HG03064 (cell line): Measurements from ENCODE around the gene PPP1R15A.
"Not testable (repeated sequence)": the region's sequence is repeated elsewhere in the genome, so short reads cannot be mapped to it uniquely, and the experiment has no call there.

Source experiments
- ATAC-seq: cut with Tn5 transposase; IDR thresholded peaks from one replicate; pipeline ENCODE4 v1.9.1; 2021; ENCODE audit warnings: low read depth; ENCODE audit not compliant: unreplicated experiment

The PPP1R15A gene

DNA sequence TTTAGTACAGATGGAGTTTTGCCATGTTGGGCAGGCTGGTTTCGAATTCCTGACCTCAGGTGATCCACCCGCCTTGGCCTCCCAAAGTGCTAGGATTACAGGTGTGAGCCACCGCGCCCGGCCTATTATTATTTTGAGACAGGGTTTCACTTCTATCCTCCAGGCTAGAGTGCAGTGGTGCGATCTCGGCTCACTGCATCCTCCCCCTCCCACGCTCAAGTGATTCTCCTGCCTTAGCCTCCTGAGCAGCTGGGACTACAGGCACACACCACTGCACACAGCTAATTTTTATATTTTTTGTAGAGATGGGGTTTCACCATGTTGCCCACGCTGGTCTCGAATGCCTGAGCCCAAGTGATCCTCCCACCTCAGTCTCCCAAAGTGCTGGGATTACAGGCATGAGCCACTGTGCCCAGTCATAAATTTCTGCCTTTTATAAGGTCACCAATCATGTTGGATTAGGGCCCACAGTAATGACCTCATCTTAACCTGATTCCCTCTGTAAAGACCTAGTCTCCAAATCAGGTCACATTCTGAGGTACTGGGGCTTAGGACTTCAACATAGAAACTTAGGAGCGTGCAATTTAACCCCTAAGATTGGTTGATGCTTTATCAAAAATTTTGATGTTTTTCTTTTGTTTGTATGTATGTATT, 37.3 kb downstream of the PPP1R15A start:
- ATAC-seq = not testable (repeated sequence)

DNA sequence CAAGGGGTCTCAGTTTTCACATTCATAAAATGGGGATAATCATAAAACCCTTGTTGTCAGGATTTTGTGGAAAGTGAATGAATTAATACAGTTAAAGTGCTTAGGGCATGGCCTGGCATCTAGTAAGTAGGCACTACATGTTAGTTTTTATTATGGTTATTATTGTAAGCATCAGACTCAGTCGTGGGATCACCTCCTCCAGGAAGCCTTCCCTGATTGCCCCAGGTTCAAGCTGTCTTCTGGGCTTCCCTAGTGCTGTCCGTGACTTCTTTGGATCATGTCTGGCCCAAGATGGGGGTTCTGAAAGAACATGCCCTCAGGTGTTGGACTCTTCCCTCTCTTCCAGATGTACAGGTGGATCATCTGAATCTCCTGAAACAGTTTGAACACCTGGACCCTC, 38.6 kb downstream of the PPP1R15A start:
- no peak for ATAC-seq

DNA sequence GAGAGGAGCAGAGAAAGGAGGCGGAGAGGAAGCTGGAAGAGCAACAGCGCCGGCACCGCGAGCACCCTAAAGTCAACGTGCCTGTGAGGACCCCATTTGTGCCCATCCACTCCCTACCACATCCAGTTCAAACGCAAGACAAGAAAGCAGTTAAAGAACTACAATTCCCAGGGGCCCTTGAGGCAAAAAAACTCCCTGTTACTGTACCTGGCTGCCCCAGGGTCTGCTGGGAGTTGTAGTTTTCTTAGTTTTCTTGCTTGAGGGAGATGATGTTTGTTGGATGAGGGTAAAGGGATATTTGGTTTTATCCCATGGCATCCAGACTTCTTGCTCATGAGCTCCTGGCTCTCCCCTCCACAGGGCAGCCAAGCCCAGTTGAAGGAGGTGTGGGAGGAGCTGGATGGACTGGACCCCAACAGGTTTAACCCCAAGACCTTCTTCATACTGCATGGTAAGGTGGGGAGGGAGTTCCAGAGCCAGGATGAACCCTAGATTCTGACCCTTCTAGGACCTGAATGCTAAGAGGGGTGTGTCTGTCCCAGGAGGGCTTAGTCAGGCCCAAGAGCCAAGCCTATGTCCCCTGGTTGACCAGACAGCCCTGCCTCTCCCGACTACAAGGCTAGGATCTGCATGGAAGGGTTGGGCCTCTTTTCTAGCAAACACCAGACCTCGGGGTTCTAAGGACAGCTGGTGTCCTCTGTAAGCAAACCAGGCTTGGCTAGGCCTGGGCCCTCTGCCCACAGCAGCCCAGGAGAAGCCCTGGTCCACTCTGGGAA, 41.1 kb downstream of the PPP1R15A start:
- ATAC-seq = no peak

DNA sequence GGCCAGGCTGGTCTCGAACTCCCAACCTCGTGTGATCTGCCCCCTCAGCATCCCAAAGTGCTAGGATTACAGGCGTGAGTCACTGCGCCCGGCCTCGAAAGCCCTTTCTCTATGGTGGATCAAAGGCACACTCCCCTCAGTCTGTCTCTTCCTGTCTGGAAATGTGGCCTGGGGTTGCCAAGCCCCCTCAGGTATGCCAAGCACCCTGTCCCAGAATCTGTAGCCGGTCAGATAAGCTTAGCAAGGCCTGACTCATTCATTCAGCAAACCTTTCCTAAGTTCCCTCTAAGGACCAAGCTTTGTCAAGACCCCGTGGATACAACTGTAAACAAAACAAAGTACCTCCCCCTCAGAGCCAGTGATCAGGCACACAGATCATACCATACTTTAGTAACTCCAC, 42.0 kb downstream of the PPP1R15A start:
- no peak for ATAC-seq

DNA sequence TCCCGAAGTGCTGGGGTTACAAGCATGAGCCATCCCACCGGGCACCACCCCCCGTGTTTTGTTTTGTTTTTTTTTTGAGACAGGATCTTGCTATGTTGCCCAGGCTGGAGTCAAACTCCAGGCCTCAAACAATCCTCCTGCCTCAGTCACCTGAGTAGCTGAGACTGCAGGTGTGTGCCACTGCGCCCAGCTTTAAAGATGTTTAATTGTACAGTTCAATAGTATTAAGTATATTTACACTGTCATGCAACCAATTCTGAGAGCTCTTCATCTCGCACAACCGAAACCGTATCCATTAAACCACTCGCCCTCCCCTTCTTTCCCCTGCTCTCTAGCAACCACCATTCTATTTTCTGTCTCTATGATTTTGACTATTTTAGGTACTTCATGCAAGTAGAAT, 43.5 kb downstream of the PPP1R15A start:
- no peak for ATAC-seq

- no peak for ATAC-seq
Measured at GRCh38 chr19:48918071-48918470, 45.9 kb downstream of the PPP1R15A start.

- no peak for ATAC-seq
Measured at GRCh38 chr19:48918801-48919247, 46.6 kb downstream of the PPP1R15A start.

- ATAC-seq = not testable (repeated sequence)
Measured at GRCh38 chr19:48919271-48919670, 47.0 kb downstream of the PPP1R15A start.

- ATAC-seq = no peak
Measured at GRCh38 chr19:48920949-48921348, 48.7 kb downstream of the PPP1R15A start.

GRCh38 chr19:48921721-48922500, 49.7 kb downstream of the PPP1R15A start:
- no peak for ATAC-seq

DNA sequence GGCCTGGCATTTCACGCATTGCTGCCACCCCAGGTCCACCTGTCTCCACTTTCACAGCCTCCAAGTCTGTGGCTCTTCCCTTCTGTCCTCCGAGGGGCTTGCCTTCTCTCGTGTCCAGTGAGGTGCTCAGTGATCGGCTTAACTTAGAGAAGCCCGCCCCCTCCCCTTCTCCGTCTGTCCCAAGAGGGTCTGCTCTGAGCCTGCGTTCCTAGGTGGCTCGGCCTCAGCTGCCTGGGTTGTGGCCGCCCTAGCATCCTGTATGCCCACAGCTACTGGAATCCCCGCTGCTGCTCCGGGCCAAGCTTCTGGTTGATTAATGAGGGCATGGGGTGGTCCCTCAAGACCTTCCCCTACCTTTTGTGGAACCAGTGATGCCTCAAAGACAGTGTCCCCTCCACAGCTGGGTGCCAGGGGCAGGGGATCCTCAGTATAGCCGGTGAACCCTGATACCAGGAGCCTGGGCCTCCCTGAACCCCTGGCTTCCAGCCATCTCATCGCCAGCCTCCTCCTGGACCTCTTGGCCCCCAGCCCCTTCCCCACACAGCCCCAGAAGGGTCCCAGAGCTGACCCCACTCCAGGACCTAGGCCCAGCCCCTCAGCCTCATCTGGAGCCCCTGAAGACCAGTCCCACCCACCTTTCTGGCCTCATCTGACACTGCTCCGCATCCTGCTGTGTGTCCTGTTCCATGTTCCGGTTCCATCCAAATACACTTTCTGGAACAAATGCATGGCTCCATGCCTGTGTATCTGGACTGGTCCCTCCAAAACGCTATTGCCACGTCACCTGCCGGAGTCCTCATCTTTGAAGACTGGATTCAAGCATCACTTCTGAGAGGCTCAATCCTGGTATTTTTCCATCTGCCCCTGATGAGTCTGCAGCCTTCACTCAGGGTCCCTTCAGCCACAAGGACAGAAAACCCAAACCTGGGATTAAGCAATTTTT, 50.6 kb downstream of the PPP1R15A start:
- no peak for ATAC-seq

- ATAC-seq = no peak
Measured at GRCh38 chr19:48925240-48925843, 53.1 kb downstream of the PPP1R15A start.
